Coronary artery (tissue), 2 donors: ENCODE measurements around the gene INSYN1.
A peak's percentile ranks its signal among the peaks of the same experiment; 100 is the strongest.

Experiments
- DNase-seq: peaks from one replicate; pipeline ENCODE4 v3.0.0-alpha.2; 2017; ENCODE audit warnings: low spot score
- H3K27ac ChIP-seq, 2 donors: fragments of 200-600 bp; sonication (generic); one replicate each; pipeline ENCODE4 v1.5.1; 2016 to 2019
- H3K4me3 ChIP-seq: fragments of 200-600 bp; sonication (generic); 2 replicates; pipeline ENCODE4 v1.5.1; 2016; ENCODE audit warnings: mild to moderate bottlenecking, moderate library complexity
- TF ChIP-seq, protein P1 (sequence below): fragments of 200-600 bp; sonication (generic); IDR thresholded peaks from one replicate; pipeline ENCODE4 v1.5.1; 2019; ENCODE audit warnings: antibody characterized with exemption

INSYN1 gene

DNA sequence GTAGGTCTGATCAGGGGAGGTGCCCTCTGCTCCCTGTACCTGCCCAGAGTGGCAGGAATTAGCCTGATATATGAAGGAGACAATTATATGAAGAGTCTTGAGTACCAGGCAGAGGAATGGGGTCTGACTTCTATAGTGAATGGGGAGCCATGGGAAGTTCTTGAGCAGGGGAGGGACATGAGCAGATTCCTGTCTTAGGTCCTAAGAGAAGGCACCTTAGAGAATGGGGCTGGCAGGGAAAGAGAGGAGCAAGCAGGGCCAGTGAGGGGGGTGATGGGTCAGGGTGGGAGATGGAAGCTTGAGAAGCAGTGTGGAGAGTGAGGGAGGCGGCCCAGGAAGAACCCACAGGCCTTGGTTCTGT lies 56.5 kb downstream of the INSYN1 start:
- no peak overlapping the region for H3K4me3 ChIP-seq

DNA sequence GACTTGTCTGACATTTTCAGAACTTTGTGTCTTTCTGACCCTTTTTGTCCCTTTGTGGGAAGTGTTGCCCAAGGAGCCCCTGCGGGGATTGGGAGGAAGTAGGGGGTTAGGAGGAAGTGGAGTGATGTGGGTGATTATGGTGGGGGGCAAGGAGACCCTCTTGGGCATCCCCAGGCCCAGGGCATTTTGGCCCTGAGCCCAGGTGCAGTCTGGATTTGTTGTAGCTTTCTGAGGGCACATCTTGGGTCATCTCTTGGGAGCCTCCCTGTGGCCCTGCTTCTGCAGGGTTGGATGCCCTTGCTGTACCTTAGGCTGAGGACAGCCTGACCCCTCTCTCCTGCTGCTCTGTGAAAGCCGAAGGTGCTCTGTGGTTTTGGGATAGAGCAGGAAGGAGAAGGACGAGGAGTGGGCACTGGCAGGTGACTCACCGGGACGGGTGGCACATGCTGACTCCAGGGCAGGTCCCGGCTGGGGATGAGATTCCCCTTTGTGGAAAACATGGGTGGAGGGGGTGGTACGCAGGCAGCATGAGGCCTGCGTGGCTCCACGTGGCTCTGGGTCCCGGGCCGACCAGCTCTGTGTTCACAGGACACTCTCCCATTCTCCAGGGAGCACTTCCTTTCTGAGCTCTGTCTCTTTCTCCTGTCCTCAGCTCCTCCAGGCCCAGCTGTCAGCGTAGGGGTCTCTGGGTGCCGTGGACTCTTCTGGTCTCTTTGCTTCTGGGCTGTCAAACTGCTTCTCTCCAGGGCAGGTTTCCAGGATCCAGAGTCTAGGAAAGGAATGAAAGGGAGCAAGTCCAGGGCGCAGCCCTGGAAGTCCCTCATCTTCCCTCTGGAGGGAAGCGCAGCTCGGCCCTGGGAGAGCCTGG lies 57.1 kb downstream of the INSYN1 start:
- H3K4me3 ChIP-seq, result no peak overlapping the region
- no peak overlapping the region for H3K27ac ChIP-seq
- DNase-seq, result no peak
- TF ChIP-seq, protein P1, sequence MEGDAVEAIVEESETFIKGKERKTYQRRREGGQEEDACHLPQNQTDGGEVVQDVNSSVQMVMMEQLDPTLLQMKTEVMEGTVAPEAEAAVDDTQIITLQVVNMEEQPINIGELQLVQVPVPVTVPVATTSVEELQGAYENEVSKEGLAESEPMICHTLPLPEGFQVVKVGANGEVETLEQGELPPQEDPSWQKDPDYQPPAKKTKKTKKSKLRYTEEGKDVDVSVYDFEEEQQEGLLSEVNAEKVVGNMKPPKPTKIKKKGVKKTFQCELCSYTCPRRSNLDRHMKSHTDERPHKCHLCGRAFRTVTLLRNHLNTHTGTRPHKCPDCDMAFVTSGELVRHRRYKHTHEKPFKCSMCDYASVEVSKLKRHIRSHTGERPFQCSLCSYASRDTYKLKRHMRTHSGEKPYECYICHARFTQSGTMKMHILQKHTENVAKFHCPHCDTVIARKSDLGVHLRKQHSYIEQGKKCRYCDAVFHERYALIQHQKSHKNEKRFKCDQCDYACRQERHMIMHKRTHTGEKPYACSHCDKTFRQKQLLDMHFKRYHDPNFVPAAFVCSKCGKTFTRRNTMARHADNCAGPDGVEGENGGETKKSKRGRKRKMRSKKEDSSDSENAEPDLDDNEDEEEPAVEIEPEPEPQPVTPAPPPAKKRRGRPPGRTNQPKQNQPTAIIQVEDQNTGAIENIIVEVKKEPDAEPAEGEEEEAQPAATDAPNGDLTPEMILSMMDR, result no peak

More for the DNA sequence above, 56.5 kb downstream of the INSYN1 start:
- TF ChIP-seq, protein P1, result no peak
- peak overlapping the region in 1 of 2 donors; percentile 60 for H3K27ac ChIP-seq
- DNase-seq, result no peak

DNA sequence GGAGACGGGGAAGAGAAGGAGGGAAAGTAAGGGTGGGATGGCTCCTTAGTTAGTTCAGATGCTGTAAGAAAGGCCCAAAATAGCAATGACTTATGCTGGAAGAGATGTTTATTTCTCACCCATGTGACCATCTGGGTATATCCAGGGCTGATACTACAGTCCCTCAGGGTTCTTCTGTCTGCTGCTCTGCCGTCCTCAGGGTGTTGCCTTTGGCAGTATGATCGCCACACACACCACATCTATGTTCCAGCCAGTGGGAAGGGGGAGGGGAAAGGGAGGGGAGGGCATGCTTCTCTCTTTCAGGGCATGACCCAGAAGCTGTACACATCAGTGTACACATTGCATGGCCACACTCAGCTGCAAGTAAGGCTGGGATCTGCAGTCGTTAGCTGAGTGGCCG lies 58.7 kb downstream of the INSYN1 start:
- TF ChIP-seq, protein P1, result no peak
- DNase-seq, result no peak
- H3K27ac ChIP-seq, result peak overlapping the region; percentile 9 to 66
- H3K4me3 ChIP-seq, result peak overlapping the region; percentile 15

DNA sequence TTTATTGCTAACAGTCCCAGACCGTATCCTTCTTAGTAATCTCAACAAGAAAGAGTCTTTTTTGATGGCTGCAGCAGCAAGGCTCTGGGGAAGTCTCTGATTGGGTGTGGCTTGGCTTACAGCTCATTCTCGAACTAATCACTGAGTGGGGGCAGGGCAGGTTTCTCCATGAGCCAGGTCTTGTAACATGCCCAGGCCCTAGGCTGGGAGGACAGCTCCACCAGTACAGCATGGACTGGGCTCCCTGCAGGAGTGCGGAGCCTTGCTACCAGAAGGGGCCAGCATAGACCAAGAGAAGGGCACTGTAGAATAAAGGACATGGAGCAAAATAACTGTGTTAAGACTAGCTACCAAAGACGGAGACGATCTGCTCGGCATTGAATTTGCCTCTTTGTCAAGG lies 61.8 kb downstream of the INSYN1 start:
- DNase-seq, result peak; percentile 82
- H3K4me3 ChIP-seq, result no peak overlapping the region
- TF ChIP-seq, protein P1, result no peak
- H3K27ac ChIP-seq, result peak overlapping the region; percentile 27 to 64

DNA sequence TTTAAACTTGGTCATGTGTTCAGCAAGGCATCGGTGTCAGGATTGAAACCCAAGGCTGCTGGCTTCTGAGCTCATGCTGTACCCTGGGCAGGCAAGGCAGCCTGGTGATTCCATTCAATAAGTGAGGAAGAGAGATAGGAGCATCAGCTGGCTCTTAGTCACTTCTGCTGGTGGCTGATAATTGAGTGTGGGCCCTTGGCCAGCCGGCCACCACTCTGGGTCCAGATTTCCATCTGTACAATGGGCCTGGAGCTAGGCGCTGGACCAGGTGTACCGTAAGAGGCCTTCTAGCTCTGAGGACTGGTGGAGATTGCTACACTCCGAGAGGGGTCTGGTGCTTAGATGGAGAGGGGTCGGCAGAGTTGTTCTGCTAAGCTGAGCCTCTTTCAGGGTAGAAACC lies 64.7 kb downstream of the INSYN1 start:
- H3K27ac ChIP-seq, result peak overlapping the region in 1 of 2 donors; percentile 89
- H3K4me3 ChIP-seq, result no peak overlapping the region
- TF ChIP-seq, protein P1, result no peak
- no peak for DNase-seq

DNA sequence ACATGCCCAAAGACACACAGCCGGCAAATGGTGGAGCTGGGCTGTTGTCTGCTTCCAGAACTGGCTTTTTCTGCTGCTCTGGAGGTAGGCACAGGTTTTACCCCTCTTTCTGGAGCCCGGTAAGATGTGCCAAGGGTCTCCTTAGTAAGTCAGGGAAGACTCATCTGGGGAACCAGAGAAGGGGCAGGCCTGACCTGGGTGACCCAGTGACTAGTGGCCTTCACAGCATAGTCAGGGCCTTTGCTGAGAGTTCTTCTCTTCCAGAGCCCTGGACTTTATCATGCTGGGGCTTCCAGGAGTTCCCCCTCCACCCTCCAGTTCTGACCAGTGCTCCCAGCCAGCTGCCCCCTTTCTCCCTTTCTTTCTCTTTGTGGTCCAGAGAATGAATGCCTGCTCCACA lies 65.8 kb downstream of the INSYN1 start:
- TF ChIP-seq, protein P1, result no peak
- DNase-seq, result no peak
- H3K27ac ChIP-seq, result peak overlapping the region in 1 of 2 donors; percentile 89
- H3K4me3 ChIP-seq, result peak overlapping the region; percentile 87

DNA sequence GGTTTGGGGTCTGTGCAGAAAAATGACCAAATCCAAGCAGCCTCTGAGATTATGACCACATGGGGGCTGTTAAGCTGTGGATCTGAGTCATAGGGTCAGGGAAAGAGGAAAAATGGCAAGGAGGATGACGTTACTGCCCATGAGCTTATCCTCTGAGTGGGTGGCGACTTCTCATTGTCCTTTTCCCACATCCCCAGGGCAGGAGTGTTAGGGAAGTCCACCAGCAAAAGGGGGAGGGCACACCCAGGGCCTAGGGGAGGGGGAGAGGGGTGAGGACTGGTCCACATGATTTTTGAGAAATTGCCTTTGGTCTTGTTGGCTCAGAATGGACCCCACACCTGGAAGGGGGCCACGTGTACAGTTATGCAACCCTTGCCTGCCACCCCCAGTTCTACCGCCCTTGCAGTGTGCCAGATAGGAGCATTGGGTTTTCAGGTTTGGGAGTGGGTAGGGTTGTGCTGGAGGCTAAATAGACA lies 66.3 kb downstream of the INSYN1 start:
- TF ChIP-seq, protein P1, result no peak
- no peak for DNase-seq
- peak overlapping the region; percentile 87 for H3K4me3 ChIP-seq
- peak overlapping the region in 1 of 2 donors; percentile 89 for H3K27ac ChIP-seq
